Measurements from ENCODE around the gene POLR2F.

POLR2F gene

DNA sequence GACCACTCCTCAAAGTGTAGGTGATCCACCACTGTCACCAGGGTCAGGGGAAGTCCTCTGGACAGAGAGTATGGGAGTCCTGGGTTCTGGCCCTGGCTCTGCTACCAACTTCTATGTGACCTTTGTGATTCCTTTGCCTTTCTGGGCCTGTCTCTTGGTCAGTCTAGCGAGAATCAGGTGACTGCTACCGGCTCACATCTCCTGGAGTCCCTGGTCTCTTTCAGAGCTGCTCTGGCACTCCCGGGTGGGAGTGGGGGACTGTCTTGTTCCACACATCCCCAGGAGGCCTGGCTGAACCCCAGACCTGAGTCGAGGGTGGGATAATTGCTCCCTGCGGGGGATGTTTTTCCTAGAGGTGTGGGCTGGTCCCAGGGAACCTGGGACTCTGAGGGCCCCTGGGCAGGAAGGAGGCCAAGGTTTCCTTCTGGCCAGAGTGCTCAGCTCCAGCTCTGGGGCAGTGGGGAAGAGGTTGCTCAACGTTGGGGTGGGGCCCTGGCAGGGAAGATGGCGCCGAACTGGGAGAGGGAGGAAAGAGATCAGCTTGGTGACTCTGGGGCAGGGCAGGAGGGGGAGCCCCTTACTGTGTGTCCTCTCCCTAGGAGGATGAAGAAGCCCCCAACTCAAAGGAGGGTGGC lies 28.8 kb downstream of the POLR2F start:
- no peak for DNase-seq (ENCODE audit: low read depth)

DNA sequence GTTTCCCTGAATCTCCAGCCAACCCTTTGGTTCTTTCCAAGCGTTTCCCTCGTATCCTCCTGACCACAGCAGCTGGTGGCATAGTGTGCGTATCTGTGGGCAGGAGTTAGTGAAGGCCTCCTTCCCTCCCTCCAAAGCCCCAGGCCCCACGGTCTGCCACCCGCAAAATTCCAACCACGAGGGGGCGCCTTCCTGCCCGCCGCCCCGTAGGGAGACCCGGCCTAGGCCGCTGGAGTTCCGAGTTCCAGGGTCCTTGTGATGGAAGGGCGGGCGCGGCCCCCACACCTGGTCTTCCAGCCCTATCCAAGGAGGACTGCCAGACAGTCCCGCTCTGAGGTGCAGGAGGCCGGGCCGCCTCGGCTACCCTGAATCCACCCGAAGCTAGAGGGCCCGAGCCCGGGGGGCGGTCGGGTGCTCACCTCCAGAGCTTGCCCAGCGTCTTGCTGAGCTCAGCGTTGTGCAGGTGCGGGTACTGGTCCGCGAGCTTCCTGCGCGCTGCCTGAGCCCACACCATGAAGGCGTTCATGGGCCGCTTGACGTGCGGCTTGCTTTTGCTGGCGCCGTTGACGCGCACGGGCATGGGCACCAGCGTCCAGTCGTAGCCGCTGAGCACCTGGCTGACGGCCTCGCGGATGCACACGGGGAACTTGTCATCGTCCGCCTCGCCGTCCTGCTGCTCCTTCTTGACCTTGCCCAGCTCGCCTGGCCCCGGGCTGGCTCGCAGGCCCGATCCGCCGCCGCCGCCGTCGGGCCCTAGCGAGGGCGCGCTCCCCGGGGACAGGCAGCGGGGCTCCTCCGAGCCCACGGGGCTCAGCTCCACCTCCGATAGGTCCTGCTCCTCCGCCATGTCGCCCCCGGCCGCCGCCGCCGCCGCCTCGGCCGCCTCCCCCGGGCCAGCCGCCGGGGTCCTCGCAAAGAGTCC lies 29.7 kb downstream of the POLR2F start:
- no peak for DNase-seq (ENCODE audit: low read depth)

DNA sequence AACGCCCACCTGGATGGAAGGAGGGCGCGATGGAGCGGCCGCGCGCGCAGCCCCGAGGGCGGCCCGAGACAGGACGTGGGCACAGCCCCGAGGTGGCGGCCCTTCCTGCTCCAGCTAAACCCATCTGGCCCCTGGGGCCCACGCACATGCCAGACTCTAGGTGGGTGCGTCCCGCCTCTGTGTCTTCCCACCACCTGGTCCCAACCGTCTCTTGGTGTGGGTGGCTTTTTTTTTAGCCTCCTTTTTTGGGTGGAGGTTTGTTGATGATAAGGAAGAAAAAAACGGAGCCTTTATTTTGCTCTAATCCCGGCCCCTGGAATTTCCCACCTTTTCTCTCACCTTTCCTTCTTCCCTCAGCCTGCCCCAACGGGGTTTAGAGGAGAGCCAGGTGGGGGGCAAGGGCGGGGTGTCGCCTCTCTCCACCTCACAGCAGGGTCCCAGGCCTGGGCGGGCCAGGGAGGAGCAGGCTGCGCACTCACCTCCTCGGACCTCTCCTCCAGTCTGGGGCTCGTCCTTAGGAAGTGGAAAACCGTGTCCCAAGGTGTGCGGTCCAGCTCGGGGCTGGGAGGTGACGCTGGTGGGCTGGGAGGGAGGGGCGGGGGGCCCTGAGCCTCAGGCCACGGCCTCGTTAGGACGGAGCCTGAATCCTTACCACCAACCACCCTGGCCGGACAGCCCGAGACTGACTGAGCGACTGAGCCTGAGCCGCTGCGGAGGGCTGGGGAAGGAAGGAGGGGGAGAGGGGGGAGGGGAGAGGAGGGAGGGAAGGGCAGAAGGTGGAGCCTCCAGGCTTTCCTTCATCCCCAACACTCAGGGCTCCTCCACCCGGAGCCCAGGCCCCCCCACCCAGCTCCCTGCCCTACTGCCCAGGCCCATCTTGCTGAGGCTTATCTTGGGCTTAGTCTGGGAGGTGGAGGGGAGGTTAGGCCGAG lies 30.6 kb downstream of the POLR2F start, which contains the start of gene SOX10:
Gene SOX10, minus strand, starts transcription at position 696 of the 932 bp plus-strand sequence. CDS start 771 bp downstream, outside the sequence.
- no peak for DNase-seq (ENCODE audit: low read depth)

DNA sequence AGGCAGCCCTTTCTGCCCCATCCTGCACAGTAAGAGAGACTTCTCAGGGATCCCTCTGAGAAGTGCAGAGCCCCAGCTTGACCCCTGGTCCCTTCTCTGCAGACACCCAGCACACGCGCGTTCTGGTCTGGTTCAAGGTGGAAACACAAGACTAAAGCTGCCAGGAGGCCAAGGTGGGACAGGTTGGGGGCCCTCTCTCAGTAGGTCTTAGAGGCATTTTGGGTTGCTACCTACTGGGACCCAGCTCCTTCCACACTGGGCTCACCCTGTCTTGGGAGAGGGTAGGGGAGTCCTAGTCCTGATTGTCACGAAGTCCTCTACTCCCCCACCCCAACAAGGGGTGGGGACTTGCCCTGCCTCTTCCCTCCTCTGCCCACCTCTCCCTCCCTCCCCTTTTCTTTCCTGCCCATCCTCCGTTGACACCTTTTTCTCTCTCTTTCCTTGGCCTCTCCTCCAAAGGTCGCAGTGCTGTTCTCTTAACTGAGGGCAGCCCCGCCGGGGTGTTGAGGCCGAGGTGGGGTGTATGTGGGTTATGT lies 31.6 kb downstream of the POLR2F start:
- DNase-seq (ENCODE audit: low read depth), result no peak

- DNase-seq (ENCODE audit: low read depth), result no peak
Observed at GRCh38 chr22:37985751-37986281, 32.3 kb downstream of the POLR2F start.

DNA sequence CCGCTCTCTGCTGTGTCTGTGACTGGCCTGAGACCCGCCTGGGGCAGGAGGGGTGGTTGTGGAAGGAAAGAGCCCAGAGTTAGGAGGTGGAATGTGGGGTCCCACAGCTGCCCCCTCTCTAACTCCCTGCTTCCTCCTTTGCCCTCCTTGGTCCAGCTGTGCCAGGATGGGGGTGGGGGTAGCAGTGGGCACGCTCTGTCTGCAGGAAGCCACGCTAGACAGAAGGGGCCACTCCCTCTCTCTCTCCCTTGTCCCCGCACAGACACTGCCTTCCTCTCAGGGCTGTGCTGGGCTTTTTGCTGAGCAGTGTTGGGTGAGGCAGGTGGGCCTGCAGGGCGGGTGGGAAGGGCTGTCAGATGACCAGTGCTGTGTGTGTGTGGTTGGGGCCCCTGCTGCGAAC lies 32.9 kb downstream of the POLR2F start:
- no peak for DNase-seq (ENCODE audit: low read depth)

DNA sequence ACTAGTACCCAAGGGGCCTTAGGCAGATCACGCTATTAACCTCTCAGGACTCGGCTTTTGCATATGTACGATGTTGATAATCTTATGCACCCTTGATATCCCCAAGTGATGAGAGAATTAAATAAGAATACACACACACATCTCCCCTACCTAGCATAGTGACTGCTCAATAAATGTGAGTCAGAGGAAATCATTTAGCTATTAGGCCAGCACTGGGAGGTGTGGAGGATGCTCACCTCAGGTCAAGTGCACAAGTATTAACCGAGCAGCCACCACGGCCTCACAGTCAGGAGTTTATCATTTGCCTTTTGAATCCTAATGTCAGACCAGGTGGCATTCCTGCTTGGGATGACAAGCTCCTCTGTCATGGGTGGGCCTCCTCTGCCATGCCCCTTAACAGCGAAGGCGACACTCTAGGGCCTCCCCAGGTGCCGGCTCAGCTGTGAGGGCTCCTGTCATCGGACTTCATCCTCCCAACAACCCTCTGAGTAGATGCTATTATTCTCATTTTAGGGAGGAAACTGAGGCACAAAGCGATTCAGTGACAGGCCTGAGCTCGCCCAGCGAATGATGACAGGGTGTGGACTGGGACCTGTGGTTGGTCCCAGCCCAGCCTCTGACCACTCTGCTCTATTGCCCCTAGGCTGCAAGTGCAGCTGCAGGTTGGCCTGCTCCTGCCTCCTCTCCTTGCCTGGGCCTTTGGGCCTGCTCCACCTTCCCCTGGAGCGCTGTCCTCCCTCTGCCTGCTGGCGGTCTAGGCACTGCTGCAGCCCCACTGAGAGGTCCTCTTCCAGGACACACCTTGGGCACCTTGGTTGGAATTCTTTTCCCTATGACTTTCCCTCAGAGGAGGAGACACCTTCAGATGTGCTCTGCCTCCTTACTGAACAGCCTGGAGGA lies 35.9 kb downstream of the POLR2F start:
- no peak for DNase-seq (ENCODE audit: low read depth)

GRCh38 chr22:37990301-37990700 lies 36.8 kb downstream of the POLR2F start:
- no peak for DNase-seq (ENCODE audit: low read depth)

DNA sequence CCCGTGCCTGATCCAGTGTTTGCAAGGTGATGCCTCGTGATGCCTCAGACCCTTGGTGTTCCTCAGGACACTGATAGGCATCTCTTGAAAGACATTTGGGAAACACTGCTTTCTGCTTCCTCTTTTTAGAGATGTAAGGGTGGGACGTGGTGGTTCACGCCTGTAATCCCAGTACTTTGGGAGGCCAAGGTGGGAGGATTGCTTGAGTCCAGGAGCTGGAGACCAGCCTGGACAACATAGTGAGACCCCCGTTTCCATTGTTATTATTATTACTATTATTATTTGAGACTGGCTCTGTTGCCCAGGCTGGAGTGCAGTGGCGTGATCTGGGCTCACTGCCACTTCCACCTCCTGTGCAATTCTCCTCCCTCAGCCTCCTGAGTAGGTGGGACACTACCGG lies 37.4 kb downstream of the POLR2F start:
- DNase-seq (ENCODE audit: low read depth), result no peak

DNA sequence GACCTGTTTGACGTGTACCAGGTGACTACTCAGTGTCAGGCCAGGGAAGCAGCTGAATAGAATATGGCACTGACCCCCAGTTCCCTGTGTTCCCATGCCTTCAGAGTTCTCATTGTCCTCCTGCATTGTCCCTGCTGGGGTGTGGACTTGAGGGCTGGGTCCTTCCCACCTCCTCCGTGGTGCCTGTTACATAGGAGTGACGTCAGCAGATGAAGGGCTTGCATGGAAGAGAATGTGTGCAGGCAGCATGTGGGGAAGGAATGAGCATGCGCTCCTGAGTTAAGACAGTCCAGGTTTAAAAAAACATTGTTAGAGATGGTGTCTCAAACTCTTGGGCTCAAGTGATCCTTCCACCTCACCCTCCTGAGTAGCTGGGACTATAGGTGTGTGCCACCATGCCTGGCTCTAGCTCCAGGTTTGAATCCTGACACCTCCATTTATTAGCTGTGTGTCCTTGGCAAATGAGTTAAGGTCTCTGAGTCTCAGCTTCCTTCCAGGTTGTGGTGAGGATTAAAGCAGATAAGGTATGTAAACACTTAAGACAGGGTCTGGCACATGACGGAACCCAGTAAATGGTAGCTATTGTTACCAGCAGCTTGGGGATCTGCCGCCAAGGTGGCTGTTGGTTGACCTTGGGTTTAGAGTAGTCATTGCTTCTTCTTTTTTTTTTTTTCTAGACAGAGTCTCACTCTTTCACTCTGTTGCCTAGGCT lies 38.4 kb downstream of the POLR2F start:
- no peak for DNase-seq (ENCODE audit: low read depth)

DNA sequence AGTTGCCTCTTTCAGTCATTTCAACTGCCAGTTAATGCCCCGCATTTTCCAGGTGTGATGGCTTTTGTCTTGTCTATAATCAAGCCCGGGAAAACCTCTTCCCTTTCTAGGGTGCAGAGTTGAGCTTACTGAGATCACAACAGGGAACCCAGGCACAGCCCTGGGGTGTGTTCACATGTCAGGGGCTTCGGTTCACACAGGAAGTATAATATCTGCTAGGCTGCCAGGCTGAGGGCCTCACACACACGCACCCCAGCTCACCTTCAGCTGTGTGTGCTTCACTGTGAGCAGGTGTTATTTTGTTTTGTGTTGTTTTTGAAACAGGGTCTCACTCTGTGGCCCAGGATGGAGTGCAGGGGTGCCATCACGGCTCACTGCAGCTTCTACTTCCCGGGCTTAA lies 40.5 kb downstream of the POLR2F start:
- no peak for DNase-seq (ENCODE audit: low read depth)

GRCh38 chr22:37994982-37995381 lies 41.5 kb downstream of the POLR2F start:
- DNase-seq (ENCODE audit: low read depth), result no peak

- DNase-seq (ENCODE audit: low read depth), result no peak
Observed at GRCh38 chr22:37995460-37995859, 42.0 kb downstream of the POLR2F start.

DNA sequence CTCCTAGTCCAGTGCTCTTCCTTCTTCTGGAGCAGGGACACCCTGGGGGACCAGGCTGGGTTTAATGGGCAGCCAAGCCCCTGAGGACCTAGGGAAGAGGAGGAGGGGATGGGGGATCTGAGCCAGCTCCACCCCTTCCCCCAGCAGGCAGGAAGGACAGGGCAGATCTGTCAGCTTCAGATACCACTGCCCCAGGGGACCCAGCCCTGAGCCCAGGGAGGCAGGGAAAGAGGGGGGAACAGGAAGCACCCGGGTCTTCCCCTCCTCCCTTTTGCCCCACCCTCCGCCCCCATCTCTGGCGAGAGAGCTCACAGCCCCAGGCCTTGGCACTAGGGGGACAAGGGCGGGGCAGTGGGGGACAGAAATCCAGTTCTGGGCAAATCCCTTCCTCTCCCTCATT lies 42.6 kb downstream of the POLR2F start:
- no peak for DNase-seq (ENCODE audit: low read depth)

DNA sequence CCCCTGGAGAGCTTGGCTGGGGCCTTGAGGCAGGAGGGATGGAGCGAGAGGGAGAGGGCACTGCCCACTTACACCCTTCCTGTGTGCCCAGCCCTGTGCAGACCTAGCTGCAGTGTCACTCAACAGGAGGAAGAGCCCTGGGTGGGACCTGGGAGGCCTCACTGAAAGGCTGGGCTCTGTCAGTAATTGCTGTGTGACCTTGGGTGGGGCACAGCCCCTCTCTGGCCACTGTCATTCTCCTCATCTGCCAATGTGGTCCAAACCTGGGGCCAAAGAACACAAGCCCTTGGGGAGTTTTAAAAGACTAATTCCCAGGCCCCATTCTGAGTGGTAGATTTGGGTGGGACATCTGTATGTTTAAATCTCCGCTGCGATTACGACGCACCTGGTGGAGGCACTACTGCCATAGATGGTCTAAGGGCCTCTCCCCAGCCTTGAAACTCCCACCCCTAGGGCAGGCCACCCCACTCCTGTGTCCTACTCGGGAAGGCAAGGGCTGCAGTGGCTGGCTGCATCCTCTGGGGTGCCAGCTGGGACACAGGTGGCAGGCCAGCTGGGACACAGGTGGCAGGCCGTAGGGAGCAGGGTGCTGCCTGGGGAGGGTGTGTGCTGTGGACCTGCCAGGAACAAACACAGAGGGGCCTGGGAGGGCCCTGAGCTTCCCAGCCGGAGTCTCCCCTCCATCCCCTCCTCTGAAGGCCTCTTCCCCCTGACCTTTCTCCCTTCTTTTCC lies 43.2 kb downstream of the POLR2F start:
- DNase-seq (ENCODE audit: low read depth), result no peak

GRCh38 chr22:37998543-37998942 lies 45.0 kb downstream of the POLR2F start:
- no peak for DNase-seq (ENCODE audit: low read depth)

- DNase-seq (ENCODE audit: low read depth), result no peak
Observed at GRCh38 chr22:37999236-37999635, 45.7 kb downstream of the POLR2F start.

- peak; percentile 53 for DNase-seq (ENCODE audit: low read depth)
Observed at GRCh38 chr22:37999640-38000272, 46.3 kb downstream of the POLR2F start.

DNA sequence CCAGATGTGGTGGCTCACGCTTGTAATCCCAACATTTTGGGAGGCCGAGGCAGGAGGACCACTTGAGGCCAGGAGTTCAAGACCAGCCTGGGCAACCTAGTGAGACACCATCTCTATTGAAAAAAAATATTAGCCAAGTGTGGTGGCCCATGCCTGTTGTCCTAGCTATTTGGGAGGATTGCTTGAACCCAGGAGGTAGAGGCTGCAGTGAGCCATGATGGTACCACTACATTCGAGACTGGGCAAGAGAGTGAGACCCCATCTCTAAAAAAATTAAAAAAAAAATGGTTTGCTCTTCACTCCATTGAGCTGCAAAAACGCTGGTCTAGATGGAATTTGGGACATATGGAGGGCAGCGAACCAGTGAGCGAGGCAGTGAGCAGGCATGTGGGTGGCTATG lies 52.4 kb downstream of the POLR2F start:
- no peak for DNase-seq (ENCODE audit: low read depth)

Measured in HS-27A (cell line).